Inflammatory macrophage treated with lipopolysaccharide for 4 hours (primary cell): ENCODE results near the gene XYLT1.
"Not testable (repeated sequence)": the region's sequence is repeated elsewhere in the genome, so short reads cannot be mapped to it uniquely, and the experiment has no call there.

ENCODE experiments used
- DNase-seq: peaks from one replicate; pipeline ENCODE4 v3.0.0-alpha.2; 2020

Gene XYLT1

GRCh38 chr16:17354685-17355084, 116.1 kb downstream of the XYLT1 start:
- no peak for DNase-seq

DNA sequence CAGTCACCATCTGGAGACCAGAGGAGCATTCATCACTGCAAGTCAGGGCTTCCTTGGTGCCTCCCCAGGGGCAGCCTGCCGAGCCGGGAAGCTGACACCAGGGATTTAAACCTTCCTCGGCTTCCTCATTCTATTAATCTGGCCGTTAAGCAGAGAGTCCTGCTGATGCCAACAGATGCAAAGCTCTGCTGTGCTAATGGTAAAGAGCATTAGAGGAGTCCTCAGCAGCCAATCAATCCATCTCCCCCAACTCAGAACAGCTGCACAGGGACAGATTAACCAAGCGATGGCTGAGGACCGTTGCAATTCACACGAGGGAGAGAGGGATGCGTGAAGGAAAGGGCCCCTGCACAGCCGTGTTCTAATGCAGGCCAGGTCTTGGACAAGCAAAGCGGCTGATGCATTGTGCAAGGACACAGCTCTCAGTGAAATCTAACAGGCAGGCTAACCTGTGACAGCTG, 116.6 kb downstream of the XYLT1 start:
- no peak for DNase-seq

GRCh38 chr16:17353561-17353960, 117.2 kb downstream of the XYLT1 start:
- no peak for DNase-seq

- no peak for DNase-seq
These were observed 119.2 kb downstream of the XYLT1 start for GRCh38 chr16:17351441-17352035.

GRCh38 chr16:17350207-17350606, 120.6 kb downstream of the XYLT1 start:
- DNase-seq, result peak; percentile 90

GRCh38 chr16:17348826-17349225, 121.9 kb downstream of the XYLT1 start:
- DNase-seq, result no peak

DNA sequence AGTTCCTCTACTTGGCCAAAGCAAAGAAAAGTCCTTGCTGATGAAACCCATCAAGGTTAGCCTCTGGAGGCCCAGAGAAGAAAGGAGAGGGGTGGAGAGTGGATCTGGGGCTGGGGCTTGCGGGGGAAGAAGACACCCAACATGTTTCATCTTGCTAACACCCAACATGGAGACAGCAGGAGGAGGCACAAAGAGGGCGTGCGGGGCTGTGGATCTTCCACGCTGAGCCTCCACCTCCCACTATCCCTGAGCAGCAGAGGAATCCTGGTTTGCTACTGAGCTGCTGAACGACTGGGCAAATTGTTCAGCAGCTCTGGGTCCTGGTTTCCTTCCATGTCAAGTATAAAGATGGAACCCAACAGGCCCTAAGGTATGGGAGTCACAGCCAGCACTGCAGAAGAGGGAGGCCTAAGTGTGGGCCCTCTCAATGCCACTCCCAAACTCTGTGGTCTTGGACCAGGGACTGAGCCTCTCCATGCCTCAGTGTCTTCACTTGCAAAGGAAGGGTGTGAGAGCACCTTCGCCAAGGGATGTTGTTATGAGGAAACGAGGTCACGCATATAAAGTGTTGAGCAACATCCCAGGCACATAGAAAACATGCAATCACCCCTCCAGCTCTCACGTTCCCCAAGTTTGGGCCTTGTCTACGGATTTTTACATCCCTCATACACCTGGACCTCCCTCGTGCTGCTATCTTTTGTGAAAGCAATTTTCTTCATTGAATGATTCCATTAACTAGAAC, 122.5 kb downstream of the XYLT1 start:
- no peak for DNase-seq

DNA sequence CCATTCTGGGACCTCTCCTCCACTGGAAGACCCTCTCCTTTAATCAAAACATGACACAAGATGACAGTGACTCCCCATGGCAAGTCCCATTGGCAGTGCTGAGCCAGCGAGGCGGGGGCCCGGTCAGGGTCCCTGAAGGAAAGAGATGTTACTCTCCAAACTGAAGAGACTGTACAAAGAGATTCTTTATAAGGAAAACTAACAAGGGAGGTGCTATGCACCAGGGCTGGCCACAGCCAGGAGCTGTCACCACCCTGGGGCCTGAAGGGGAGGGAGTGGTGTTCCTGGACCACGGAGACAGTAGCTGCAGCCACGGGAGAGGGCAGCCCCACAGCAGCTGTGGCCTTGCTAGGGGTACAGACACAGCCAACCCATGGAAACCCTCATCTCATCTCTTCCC, 123.1 kb downstream of the XYLT1 start:
- no peak for DNase-seq

GRCh38 chr16:17346621-17347569, 123.9 kb downstream of the XYLT1 start:
- DNase-seq, result no peak

DNA sequence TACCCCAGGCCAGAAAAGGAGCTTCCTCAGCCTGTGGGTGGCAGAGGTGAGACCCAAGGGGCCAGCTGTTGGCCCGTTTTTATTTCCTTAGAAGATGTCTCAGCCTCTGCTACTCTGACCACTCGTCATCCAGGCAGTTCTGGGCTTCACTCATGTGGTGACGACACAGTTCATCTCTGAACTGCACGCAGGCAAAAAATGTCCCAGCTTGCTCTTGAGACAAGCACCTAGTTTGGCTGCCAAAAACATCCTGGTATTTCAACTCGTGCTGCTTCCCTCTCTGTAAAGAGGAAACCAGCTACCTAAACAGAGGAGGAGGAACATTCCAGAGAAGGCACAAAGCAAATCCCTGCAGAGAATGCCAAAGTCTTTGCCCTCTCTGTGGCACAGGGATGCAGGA, 125.7 kb downstream of the XYLT1 start:
- no peak for DNase-seq

DNA sequence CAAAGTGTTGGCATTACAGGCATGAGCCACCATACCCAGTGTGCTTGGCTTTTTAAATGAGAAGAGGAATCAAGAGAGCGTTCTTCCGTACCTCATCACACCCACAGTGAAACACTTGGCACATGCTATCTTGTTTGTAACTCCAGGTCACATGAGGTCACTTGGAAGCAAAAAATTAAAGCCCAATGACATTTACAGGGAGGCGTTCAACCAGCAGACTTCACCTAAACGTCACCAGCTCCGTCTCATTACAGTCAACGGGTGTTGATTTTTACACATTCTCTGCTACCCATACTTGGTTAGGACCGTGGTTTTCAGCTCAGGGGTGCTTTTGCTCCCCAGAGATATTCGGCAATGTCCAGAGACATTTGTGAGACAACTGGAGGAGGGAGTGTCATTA, 127.0 kb downstream of the XYLT1 start:
- DNase-seq, result peak; percentile 74

GRCh38 chr16:17343028-17343427, 127.7 kb downstream of the XYLT1 start:
- DNase-seq, result no peak

DNA sequence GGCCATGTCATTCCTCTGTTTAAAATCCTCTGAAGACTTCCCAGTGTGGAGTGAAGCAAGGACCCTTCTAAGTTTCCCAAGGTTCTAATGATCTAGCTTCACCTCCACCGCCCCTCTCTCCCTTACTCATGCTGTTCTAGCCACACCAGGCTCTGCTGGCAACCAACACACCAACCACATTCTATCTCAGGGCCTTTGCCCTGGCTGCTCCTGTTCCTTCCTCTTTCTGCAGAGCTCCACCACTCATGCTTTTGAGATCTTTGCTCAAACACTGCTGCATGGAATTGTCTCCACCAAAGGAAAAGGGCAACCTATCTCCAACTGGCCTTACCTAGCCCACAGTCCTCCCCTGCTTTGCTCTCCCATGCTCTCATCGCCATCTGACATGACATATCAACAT, 128.7 kb downstream of the XYLT1 start:
- peak; percentile 70 for DNase-seq

DNA sequence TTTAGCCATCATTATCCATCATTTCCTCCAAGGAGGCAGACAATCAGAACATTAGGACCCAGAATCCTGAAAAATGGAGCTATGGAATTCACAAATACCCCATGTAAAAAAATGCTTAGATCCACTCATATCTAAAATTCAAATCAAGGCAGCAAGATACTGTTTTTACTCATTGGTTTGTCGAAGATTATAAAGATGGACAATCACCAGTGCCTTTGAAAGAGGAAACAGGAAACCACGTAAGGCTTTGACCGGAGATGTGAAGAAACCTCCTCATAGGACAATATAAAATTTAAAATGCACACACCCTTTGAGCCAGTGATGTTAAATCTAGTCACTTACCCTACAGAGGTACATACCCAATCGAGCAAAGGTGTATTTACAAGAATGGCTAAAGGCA, 130.0 kb downstream of the XYLT1 start:
- no peak for DNase-seq

GRCh38 chr16:17339764-17340541, 130.8 kb downstream of the XYLT1 start:
- DNase-seq, result no peak

- no peak for DNase-seq
These were observed 132.5 kb downstream of the XYLT1 start for GRCh38 chr16:17338244-17338643.

- DNase-seq, result no peak
These were observed 134.2 kb downstream of the XYLT1 start for GRCh38 chr16:17336530-17336900.

- peak; percentile 55 for DNase-seq
These were observed 134.8 kb downstream of the XYLT1 start for GRCh38 chr16:17335826-17336529.

GRCh38 chr16:17335406-17335805, 135.4 kb downstream of the XYLT1 start:
- DNase-seq, result not testable (repeated sequence)

- peak; percentile 82 for DNase-seq
These were observed 136.7 kb downstream of the XYLT1 start for GRCh38 chr16:17334096-17334495.

DNA sequence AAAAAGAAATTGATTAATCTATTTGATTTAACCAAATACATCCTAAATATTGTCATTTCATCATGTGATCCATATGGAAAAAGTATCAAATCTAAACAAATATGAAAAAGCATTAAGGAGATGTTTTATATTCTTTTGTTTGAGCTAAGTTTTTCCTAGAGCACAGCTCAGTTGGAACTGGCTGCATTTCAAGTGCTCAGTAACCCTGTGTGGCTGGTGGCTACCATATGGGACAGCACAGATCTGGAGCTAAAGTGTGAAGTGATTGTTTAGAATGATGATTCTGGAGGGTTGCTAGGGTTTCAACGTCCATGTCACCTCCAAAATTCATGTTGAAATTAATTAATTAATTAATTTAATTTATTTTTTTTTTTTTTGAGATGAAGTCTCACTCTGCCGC, 137.5 kb downstream of the XYLT1 start:
- no peak for DNase-seq

- DNase-seq, result no peak
These were observed 138.8 kb downstream of the XYLT1 start for GRCh38 chr16:17331991-17332390.
